Retina (tissue), 1 donor: ENCODE data around the gene ZNF496.
"Not testable (repeated sequence)": the region's sequence is repeated elsewhere in the genome, so short reads cannot be mapped to it uniquely, and the experiment has no call there.

Experiments
- DNase-seq: peaks from one replicate; pipeline ENCODE4 v3.0.0-alpha.2; 2016

The ZNF496 gene

GRCh38 chr1:247331525-247332214, at the start of gene ZNF496:
Gene ZNF496, minus strand, starts transcription at chr1:247331867. Its CDS starts 2,289 bp downstream, at chr1:247329578.
- peak; percentile 80 for DNase-seq

DNA sequence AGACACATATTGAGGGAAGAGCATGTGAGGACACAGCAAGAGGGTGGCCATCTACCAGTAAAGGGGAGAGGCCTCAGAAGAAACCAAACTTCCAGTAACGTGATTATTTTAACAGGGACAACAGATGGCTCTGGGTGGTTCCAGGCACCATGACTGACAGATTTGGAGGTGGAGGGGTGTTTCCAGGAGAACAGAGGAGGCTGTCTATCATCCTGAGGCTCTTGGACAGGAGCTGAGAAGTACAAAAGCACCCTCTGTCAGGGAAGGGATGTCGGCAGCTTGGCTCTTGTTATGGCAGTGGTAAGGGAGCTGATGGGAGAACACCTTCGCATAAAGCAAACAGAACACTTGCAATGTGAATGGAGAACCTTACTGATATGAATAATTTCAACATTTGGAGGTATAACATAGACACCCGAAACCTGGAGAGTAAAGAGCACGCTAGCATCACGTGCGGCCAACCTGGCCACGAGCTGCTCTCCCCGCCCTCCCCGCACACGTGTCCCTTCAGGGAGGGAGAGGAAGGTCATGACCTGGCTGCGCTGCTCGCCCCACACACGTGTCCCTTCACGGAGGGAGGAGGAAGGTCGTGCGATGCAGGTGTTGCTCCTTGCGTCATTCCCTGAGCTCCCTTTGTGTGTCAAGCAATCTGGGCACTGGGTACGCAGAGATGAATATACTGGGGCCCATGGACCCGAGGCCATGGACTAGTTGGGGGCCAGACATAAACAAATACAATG, 46.8 kb upstream of the ZNF496 start:
- no peak for DNase-seq

DNA sequence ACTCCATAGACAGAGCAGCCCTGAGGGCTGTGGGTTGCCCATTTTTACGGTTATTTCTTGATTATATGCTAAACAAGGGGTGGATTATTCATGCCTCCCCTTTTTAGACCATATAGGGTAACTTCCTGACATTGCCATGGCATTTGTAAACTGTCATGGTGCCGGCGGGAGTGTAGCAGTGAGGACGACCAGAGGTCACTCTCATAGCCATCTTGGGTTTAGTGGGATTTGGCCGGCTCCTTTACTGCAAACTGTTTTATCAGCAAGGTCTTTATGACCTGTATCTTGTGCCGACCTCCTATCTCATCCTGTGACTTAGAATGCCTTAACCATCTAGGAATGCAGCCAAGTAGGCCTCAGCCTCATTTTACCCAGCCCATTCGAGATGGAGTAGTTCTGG, 46.0 kb upstream of the ZNF496 start:
- not testable (repeated sequence) for DNase-seq

- DNase-seq: no peak
Observed at GRCh38 chr1:247376659-247377058, 45.0 kb upstream of the ZNF496 start.

DNA sequence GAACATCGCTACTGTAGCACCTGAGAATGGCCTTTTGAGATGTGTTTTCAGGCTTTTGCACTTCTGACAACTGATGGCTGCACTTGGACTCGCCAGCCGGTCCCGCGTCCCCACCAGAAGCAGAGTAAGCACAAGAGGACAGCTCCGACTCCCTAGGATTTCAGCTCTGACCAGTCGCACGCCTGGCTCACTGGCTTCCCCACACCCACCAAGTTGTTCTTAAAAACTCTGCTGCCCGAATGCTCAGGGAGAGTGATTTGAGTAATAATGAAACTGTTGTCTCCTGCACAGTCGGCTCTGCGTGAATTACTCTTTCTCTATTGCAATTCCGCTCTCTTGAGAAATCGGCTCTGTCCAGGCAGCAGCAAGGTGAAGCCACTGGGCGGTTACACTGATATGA, 44.1 kb upstream of the ZNF496 start:
- DNase-seq: no peak

DNA sequence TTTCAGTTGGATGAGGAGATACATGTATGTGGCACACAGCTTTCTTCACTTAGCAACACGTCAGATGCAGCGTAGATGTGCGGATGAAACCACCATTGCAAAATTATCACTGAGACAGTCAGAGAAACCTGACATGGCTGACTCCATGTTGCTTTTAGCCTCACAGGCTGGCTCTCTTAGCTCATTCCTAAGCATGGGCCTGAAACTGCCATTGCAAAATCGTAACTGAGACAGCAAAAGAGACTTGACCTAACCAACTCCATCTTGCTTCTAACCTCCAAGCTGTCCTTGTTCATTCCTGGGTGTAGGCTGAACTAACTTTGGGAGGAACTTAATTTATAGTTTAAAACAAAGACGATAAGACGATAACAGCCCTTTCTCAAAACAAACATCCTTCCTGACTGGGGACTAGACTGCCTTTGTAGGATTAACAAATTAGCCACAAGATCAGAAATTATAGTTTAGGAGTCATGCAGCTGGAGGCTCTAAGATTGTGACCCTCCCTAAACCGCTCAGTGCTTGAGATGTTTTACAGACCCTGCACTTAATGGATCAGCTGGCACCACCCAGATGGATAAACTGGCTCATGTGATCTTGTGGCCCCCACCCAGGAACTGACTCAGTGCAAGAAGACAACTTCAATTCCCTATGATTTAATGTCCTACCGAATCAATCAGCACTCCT, 43.1 kb upstream of the ZNF496 start:
- not testable (repeated sequence) for DNase-seq

- peak; percentile 55 for DNase-seq
Observed at GRCh38 chr1:247373721-247374141, 42.1 kb upstream of the ZNF496 start.

- DNase-seq: no peak
Observed at GRCh38 chr1:247371801-247372259, 40.2 kb upstream of the ZNF496 start.

GRCh38 chr1:247370786-247371732, 39.4 kb upstream of the ZNF496 start:
- no peak for DNase-seq

- DNase-seq: no peak
Observed at GRCh38 chr1:247368490-247369145, 37.0 kb upstream of the ZNF496 start.

DNA sequence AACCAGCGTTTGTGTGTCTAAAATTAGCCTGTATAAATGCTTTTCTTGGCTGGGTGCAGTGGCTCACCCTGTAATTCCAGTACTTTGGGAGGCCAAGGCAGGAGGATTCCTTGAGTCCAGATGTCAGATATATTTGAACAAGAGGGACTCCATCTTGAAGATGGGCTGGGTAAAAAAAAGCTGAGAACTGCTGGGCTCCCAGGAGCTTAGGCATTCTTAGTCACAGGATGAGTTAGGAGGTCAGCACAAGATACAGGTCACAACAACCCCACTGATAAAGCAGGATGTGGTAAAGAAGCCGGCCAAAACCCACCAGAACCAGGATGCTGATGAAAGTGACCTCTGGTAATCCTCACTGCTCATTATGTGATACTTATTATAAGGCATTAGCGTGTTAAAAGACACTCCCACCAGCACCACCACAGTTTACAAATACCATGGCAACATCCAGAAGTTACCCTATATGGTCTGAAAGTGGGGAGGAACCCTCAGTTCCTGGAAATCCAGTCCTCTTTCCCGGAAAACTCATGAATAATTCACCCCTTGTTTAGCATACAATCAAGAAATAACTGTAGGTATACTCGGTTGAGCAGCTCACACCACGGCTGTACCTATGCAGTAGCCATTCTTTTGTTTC, 36.2 kb upstream of the ZNF496 start:
- DNase-seq: no peak

GRCh38 chr1:247366926-247367645, 35.4 kb upstream of the ZNF496 start:
- no peak for DNase-seq

DNA sequence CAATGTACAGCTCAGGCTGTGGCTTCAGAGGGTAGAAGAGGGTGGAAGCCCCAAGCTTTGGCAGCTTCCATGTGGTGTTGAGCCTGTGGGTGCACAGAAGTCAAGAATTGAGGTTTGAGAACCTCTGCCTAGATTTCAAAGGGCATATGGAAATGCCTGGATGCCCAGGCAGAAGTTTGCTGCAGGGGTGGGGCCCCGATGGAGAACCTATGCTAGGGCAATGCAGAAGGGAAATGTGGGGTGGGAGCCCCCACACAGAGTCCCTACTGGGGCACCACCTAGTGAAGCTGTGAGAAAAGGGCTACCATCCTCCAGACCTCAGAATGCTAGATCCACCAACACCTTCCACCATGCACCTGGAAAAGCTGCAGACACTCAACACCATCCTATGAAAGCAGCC, 34.7 kb upstream of the ZNF496 start:
- DNase-seq: not testable (repeated sequence)

DNA sequence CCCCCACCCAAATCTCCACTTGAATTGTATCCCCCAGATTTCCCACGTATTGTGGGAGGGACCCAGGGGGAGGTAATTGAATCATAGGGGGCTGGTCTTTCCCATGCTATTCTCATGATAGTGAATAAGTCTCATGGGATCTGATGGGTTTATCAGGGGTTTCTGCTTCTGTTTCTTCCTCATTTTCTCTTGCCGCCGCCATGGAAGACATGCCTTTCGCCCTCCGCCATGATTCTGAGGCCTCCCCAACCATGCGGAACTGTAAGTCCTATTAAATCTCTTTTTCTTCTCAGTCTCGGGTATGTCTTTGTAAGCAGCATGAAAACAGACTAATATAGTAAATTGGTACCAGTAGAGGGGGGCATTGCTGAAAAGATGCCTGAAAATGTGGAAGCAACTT, 33.4 kb upstream of the ZNF496 start:
- no peak for DNase-seq

DNA sequence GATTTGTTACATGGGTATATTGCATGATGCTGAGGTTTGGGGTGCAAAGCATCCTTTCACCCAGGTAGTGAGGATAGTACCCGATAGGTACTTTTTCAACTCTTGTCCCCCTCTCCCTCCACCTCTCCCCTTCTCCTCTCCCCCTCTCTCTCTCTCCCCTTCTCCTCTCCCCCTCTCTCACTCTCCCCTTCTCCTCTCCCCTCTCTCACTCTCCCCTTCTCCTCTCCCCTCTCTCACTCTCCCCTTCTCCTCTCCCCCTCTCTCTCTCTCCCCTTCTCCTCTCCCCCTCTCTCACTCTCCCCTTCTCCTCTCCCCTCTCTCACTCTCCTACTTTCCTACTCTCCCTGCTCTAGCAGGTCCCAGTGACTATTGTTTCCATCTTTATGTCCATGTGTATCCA, 31.3 kb upstream of the ZNF496 start:
- DNase-seq: not testable (repeated sequence)

DNA sequence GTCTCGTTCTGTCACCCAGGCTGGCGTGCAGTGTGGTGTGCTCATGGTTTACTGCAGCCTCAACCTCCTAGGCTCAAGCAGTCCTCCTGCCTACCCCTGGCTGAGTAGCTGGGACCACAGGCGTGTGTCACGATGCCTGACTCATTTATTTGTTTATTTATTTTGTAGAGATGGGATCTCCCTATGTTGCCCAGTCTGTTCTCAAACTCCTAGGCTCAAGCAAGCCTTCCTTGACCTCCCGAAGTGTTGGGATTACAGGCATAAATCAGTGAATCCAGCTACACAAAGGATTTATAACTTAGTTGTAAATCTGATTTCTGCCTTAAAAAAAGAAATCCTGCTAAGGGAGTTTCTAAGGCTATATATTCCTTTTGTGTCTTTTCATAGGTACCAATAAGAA, 30.5 kb upstream of the ZNF496 start:
- no peak for DNase-seq

DNA sequence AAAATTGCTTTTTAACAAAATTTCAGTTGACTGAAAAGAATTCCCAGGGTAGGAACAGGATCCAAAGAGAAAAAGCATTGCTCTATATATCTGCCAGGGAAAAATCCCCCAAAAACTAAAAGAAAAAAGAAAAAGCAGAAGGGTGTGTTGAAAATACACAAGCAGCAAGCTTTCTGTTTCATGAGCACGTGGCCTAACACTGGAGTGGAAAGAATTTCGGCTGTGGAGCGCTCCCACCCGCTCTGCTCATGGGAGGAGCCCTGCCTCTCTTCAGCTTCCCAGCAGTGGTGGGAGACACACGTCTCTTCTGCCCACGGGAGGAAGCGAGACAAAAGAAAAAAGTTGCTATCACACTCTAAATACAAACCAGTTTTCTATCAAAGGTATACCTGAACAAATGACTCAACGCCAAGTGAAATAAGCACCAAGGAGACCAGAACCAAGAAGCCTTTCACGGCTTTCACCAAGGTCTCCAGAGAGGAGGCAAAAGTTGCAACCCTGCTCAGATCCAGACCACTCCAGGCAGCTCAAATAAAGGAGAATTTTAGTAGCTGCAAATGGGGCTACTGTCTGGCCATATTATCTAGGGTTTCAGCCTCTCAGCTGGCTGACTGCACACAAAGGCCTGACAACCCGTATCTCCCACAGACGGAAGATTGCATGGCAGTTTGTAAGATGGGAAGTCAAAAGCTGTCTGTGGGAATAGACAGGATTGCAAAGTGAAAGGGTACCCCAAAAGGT, 29.5 kb upstream of the ZNF496 start:
- DNase-seq: peak; percentile 68

DNA sequence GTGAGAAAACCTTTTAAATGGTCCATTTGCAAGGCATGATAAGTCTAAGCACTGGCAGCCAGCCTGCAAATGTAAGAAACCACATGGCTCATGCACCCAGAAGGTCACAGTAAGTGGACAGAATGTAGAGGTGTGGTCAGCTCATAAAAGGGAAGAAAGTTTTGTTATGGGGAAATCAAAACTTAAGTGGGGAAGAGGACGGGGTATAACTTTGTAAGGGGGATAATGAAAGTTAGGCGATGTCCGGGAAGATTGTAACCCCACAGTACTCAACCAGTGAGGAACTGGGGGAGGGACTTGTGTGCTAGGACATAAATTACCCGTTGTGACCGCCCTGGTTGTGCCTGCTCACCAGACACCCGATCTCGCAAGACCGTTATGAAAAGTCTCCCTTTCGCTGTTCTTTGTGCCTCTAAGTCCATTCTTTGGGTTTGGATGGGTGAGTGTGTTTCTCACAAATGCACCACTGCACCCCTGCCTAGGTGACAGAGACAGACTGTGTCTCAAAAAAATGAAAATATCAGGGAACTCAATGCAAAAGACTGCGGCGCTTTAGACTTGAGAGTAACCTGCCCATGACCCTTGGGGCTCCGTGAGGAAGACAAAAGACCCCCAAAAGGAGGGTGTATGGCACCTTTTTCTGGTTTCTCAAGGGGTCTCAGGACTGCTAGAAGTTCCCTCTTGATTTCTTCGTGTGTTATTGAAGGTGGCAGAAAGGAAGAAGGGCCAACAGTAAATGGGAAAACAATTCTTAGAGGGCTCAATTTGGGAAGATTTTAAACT, 28.6 kb upstream of the ZNF496 start:
- DNase-seq: peak; percentile 43

DNA sequence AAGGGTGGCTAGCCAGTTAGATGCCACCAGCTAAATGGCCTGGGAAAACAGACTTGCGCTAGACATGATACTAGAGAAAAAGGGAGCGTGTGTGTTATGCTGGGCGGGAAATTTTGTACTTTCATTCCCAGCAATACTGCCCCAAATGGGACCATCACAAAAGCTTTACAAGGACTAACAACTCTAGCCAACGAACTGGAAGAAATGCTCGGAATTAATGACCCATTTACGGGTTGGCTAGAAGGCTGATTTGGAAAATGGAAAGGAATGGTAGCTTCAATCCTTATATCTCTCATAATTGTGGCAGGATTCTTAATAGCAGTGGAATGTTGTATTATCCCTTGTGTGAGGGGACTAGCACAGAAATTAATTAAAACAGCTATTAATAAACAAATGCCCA, 27.9 kb upstream of the ZNF496 start:
- peak; percentile 52 for DNase-seq
